Measurements from ENCODE around the gene SEC62. TPM values are rescaled to one million over a fixed set of nuclear protein-coding genes. Genes with fewer than 3 reads are reported as not detected.
A peak's percentile ranks its signal among the peaks of the same experiment; 100 is the strongest.

The SEC62 gene
- total and polyA plus RNA-seq, 9 of the 15 experiments (the other 6 are each of a cell fraction or from before 2014, with no cell fraction given): 34.5 to 152 (median 51.8) TPM

GRCh38 chr3:169966951-169967915 is 626 bp downstream of the SEC62 start (continued):
- TF ChIP-seq RREB1 (CRISPR knock-in tag; IDR thresholded peaks at IDR 0.05): no peak
- TF ChIP-seq CCAR2 (IDR thresholded peaks at IDR 0.05; ENCODE audit: low read depth, low read length): no peak
- TF ChIP-seq KLF13 (tag; IDR thresholded peaks at IDR 0.05; ENCODE audit: borderline replicate concordance, low read depth): no peak
- TF ChIP-seq E2F6 (IDR thresholded peaks at IDR 0.05; ENCODE audit: borderline replicate concordance in 1 of 2, extremely low read depth in 1 of 2, insufficient read depth in 1 of 2, insufficient read length in 1 of 2, low read depth in 1 of 2, low read length in 1 of 2, poor library complexity in 1 of 2, severe bottlenecking in 1 of 2): no peak
- no peak for TF ChIP-seq SIRT6 (IDR thresholded peaks at IDR 0.05; ENCODE audit: low read depth, low read length)
- TF ChIP-seq ERF (CRISPR knock-in tag; IDR thresholded peaks at IDR 0.05): no peak
- no peak for TF ChIP-seq HNRNPL (IDR thresholded peaks at IDR 0.05; ENCODE audit: low read depth, low read length)
- TF ChIP-seq ZNF232 (CRISPR knock-in tag; IDR thresholded peaks at IDR 0.05): no peak
- no peak for TF ChIP-seq ZNF23 (CRISPR knock-in tag; IDR thresholded peaks at IDR 0.05)
- TF ChIP-seq ZNF212 (CRISPR knock-in tag; IDR thresholded peaks at IDR 0.05): no peak
- no peak for TF ChIP-seq MAFK (IDR thresholded peaks at IDR 0.05; ENCODE audit: low read length)
- no peak for TF ChIP-seq FOXP1 (CRISPR knock-in tag; IDR thresholded peaks at IDR 0.05)
- no peak for TF ChIP-seq SETDB1 (IDR thresholded peaks at IDR 0.05; ENCODE audit: low read length)
- 0 out of 2 replicates have a peak, but pooled peaks have one; percentile 31 for TF ChIP-seq ESRRA (IDR thresholded peaks at IDR 0.05; ENCODE audit: borderline replicate concordance, low read depth)
- TF ChIP-seq ZNF655 (CRISPR knock-in tag; IDR thresholded peaks at IDR 0.05): no peak
- TF ChIP-seq SREBF1 (IDR thresholded peaks at IDR 0.05; ENCODE audit: borderline replicate concordance, low read depth, low read length): no peak
- no peak for TF ChIP-seq GATAD2A (IDR thresholded peaks at IDR 0.05)
- no peak for TF ChIP-seq EWSR1 (IDR thresholded peaks at IDR 0.05; ENCODE audit: borderline replicate concordance, low read depth, partially characterized antibody)
- TF ChIP-seq SPI1 (IDR thresholded peaks at IDR 0.05; ENCODE audit: borderline replicate concordance, low read depth, low read length): no peak
